HEK293 (cell line): ENCODE results near the gene PDE4D.

Experiments
- CTCF ChIA-PET: fragments of 350-600 bp; formaldehyde crosslinking; extraction: SDS; loops from one replicate; lab custom pipeline; 2021; ENCODE audit warnings: antibody characterized with exemption; lab: Yijun Ruan, JAX
- POLR2A ChIA-PET: fragments of 300-600 bp; formaldehyde crosslinking; extraction: SDS; loops from one replicate; lab custom pipeline; 2020; ENCODE audit warnings: antibody characterized with exemption, inconsistent platforms; lab: Yijun Ruan, JAX
- H3K27ac ChIP-seq: fragments of 200-500 bp; sonication (Bioruptor generic); 2 replicates; pipeline ENCODE4 v1.5.1; 2014; ENCODE audit warnings: low read depth, low read length, control low read depth, inconsistent platforms; ENCODE audit errors: extremely low read depth
- H3K36me3 ChIP-seq, 2 experiments: fragments of 200-500 bp in 1 of 2; sonication (Bioruptor generic) in 1 of 2; 1 replicate in 1 of 2; 2 replicates in 1 of 2; pipeline ENCODE4 v1.5.1; 2014 to 2017; ENCODE audit warnings: inconsistent platforms in 2 of 2, low read length in 2 of 2; ENCODE audit not compliant: control insufficient read depth in 2 of 2, insufficient read depth in 1 of 2
- H3K4me1 ChIP-seq: fragments of 200-500 bp; sonication (Bioruptor generic); 2 replicates; pipeline ENCODE4 v1.5.1; 2014; ENCODE audit warnings: mild to moderate bottlenecking, low read length, inconsistent platforms; ENCODE audit not compliant: control insufficient read depth, insufficient read depth
- H3K4me3 ChIP-seq: 2 replicates; pipeline ENCODE4 v1.5.1; 2011; ENCODE audit warnings: low read depth, mild to moderate bottlenecking, control low read depth, low read length, moderate library complexity
- H3K9me3 ChIP-seq: fragments of 200-500 bp; sonication (Bioruptor generic); 2 replicates; pipeline ENCODE4 v1.5.1; 2014; ENCODE audit warnings: low read depth, low read length, inconsistent platforms; ENCODE audit not compliant: control insufficient read depth, insufficient read depth
- BCL11B ChIP-seq: fragments of 450-650 bp; formaldehyde crosslinking; IDR thresholded peaks from 2 replicates; pipeline ENCODE4 v1.5.1; 2016; ENCODE audit warnings: low read depth, missing biosample characterization, missing genetic modification characterization
- KLF10 ChIP-seq: fragments of 450-650 bp; IDR thresholded peaks from 2 replicates; pipeline ENCODE4 v1.5.1; 2018; ENCODE audit warnings: missing biosample characterization, mild to moderate bottlenecking, missing genetic modification characterization
- SCRT2 ChIP-seq: fragments of 450-650 bp; formaldehyde crosslinking; IDR thresholded peaks from 2 replicates; pipeline ENCODE4 v1.5.1; 2016; ENCODE audit warnings: missing biosample characterization, missing genetic modification characterization
- SP7 ChIP-seq: fragments of 450-650 bp; formaldehyde crosslinking; IDR thresholded peaks from 2 replicates; pipeline ENCODE4 v1.5.1; 2016; ENCODE audit warnings: missing biosample characterization, missing genetic modification characterization
- TSHZ1 ChIP-seq: fragments of 450-650 bp; formaldehyde crosslinking; IDR thresholded peaks from 2 replicates; pipeline ENCODE4 v1.5.1; 2016; ENCODE audit warnings: missing biosample characterization, missing genetic modification characterization, borderline replicate concordance
- ZBTB49 ChIP-seq: fragments of 450-650 bp; formaldehyde crosslinking; IDR thresholded peaks from 2 replicates; pipeline ENCODE4 v1.5.1; 2016; ENCODE audit warnings: missing biosample characterization, missing genetic modification characterization, low read depth
- ZFP3 ChIP-seq: fragments of 450-650 bp; formaldehyde crosslinking; IDR thresholded peaks from 2 replicates; pipeline ENCODE4 v1.5.1; 2016; ENCODE audit warnings: low read depth, missing biosample characterization, missing genetic modification characterization
- ZNF112 ChIP-seq: fragments of 450-650 bp; formaldehyde crosslinking; IDR thresholded peaks from 2 replicates; pipeline ENCODE4 v1.5.0; 2017; ENCODE audit warnings: missing biosample characterization, missing genetic modification characterization
- ZNF132 ChIP-seq: fragments of 450-650 bp; formaldehyde crosslinking; IDR thresholded peaks from 2 replicates; pipeline ENCODE4 v1.5.1; 2017; ENCODE audit warnings: missing biosample characterization, missing genetic modification characterization, borderline replicate concordance
- ZNF19 ChIP-seq: fragments of 450-650 bp; formaldehyde crosslinking; IDR thresholded peaks from 2 replicates; pipeline ENCODE4; 2016; ENCODE audit warnings: missing biosample characterization, missing genetic modification characterization, low read depth
- ZNF202 ChIP-seq: fragments of 450-650 bp; formaldehyde crosslinking; IDR thresholded peaks from 2 replicates; pipeline ENCODE4 v1.5.1; 2016; ENCODE audit warnings: missing biosample characterization, missing genetic modification characterization, borderline replicate concordance
- ZNF292 ChIP-seq: fragments of 450-650 bp; formaldehyde crosslinking; IDR thresholded peaks from 2 replicates; pipeline ENCODE4 v1.5.1; 2016; ENCODE audit warnings: low read depth, missing biosample characterization, missing genetic modification characterization, borderline replicate concordance
- ZNF335 ChIP-seq: fragments of 450-650 bp; formaldehyde crosslinking; conservative IDR thresholded peaks from 2 replicates; pipeline ENCODE4 v1.5.1; 2016; ENCODE audit warnings: missing biosample characterization, missing genetic modification characterization
- ZNF48 ChIP-seq: fragments of 450-650 bp; formaldehyde crosslinking; IDR thresholded peaks from 2 replicates; pipeline ENCODE4 v1.5.1; 2016; ENCODE audit warnings: missing biosample characterization, missing genetic modification characterization
- ZNF521 ChIP-seq: fragments of 450-650 bp; formaldehyde crosslinking; IDR thresholded peaks from 2 replicates; pipeline ENCODE4 v1.5.1; 2017; ENCODE audit warnings: missing biosample characterization, mild to moderate bottlenecking, missing genetic modification characterization
- ZNF529 ChIP-seq: fragments of 450-650 bp; formaldehyde crosslinking; IDR thresholded peaks from 2 replicates; pipeline ENCODE4 v1.5.1; 2017; ENCODE audit warnings: missing genetic modification characterization, missing biosample characterization; ENCODE audit not compliant: insufficient replicate concordance
- ZNF692 ChIP-seq: fragments of 450-650 bp; formaldehyde crosslinking; IDR thresholded peaks from 2 replicates; pipeline ENCODE4 v1.5.1; 2016; ENCODE audit warnings: missing biosample characterization, missing genetic modification characterization
- ZNF837 ChIP-seq: fragments of 450-650 bp; formaldehyde crosslinking; IDR thresholded peaks from 2 replicates; pipeline ENCODE4 v1.5.1; 2016; ENCODE audit warnings: missing biosample characterization, missing genetic modification characterization

The PDE4D gene

GRCh38 chr5:59789894-59790293 is 103.6 kb downstream of the PDE4D start (continued):
- no peak for TF ChIP-seq TSHZ1
- TF ChIP-seq ZFP3 (tag by site-specific recombination), result no peak
- TF ChIP-seq ZNF202 (tag by site-specific recombination), result no peak
- TF ChIP-seq ZNF132 (tag by site-specific recombination), result no peak
- no peak for TF ChIP-seq ZBTB49
- no peak for TF ChIP-seq ZNF112 (tag by site-specific recombination)
- no peak for TF ChIP-seq ZNF521 (tag by site-specific recombination)
- TF ChIP-seq ZNF837 (tag by site-specific recombination), result no peak
- no peak for TF ChIP-seq ZNF48
- no peak for TF ChIP-seq BCL11B (tag by site-specific recombination)
- no peak for TF ChIP-seq ZNF529 (tag by site-specific recombination)

- POLR2A ChIA-PET, result no interaction called here
- peaks cover 9% of the 10 kb centered on the region for H3K4me1 ChIP-seq
- no peak overlapping the region for H3K27ac ChIP-seq
- H3K4me3 ChIP-seq, result no peak overlapping the region
- H3K36me3 ChIP-seq, result no peaks in the 10 kb centered on the region
- H3K9me3 ChIP-seq, result no peaks in the 10 kb centered on the region
- TF ChIP-seq ZNF335 (peak; percentile 23; the same call in 1 of the 2 replicates), ZNF132 (tag by site-specific recombination) (no peak)
- CTCF ChIA-PET, result interaction anchor here (0.6 to 1.5 kb wide), 3 partner anchors 11 to 79 kb away, joined by 3 read pairs; no protein-coding TSS in a partner anchor
Measured at GRCh38 chr5:59789197-59789596, 104.3 kb downstream of the PDE4D start.

- TF ChIP-seq KLF10 (tag by site-specific recombination), result no peak
- TF ChIP-seq SCRT2 (tag by site-specific recombination), result 0 out of 2 replicates have a peak, but pooled peaks have one; percentile 14
- peak; percentile 53 for TF ChIP-seq SP7 (tag by site-specific recombination)
- TF ChIP-seq ZNF292, result no peak
- no peak for TF ChIP-seq ZNF19 (tag by site-specific recombination)
- TF ChIP-seq ZNF692 (tag by site-specific recombination), result no peak
- TF ChIP-seq, all 188 proteins: peak for 2
- Histone ChIP-seq H3K36me3 (no peaks in the 10 kb centered on the region), H3K9me3 (no peaks in the 10 kb centered on the region), H3K27ac (no peak overlapping the region), H3K4me1 (peaks cover 8% of the 10 kb centered on the region; the same call in 1 of the 2 replicates), H3K4me3 (no peak overlapping the region)
- CTCF ChIA-PET, result interaction anchor here (0.7 to 1.2 kb wide), 4 partner anchors 194 to 862 kb away, joined by 3 to 7 read pairs (median 4); no protein-coding TSS in a partner anchor
- POLR2A ChIA-PET, result no interaction called here
Measured at GRCh38 chr5:59786334-59786805, 107.2 kb downstream of the PDE4D start.
